GM12878 (cell line): ENCODE measurements around the gene PAX6. TPM values are rescaled to one million over a fixed set of nuclear protein-coding genes. Genes with fewer than 3 reads are reported as not detected.

Experiments used
- ATAC-seq: fragments of 200-7000 bp; cut with Tn5 transposase; 3 replicates; pipeline ENCODE4 v1.9.1; 2020; ENCODE audit warnings: mild to moderate bottlenecking, moderate library complexity
- BruUV-seq: library from RNA; stranded (reverse); fragments of 400-500 nt; replicated peaks from 2 replicates; lab custom pipeline; 2021; lab: Mats Ljungman, UMichigan
- CTCF ChIA-PET: fragments of 300-600 bp; sonication (Branson Sonifier 250); formaldehyde crosslinking; extraction: SDS; loops from one replicate; lab custom pipeline; 2021; ENCODE audit warnings: inconsistent platforms; lab: Yijun Ruan, JAX
- POLR2A ChIA-PET: fragments of 350-600 bp; formaldehyde crosslinking; extraction: SDS; loops from one replicate; lab custom pipeline; 2021; ENCODE audit warnings: inconsistent platforms; lab: Charles Lee
- RAD21 ChIA-PET: fragments of 300-600 bp; sonication (Branson Sonifier 250); formaldehyde crosslinking; loops from one replicate; lab custom pipeline; 2023; ENCODE audit warnings: antibody characterized with exemption; ENCODE audit not compliant: unreplicated experiment; lab: Charles Lee
- SMC1A ChIA-PET: fragments of 300-600 bp; sonication (Branson Sonifier 250); formaldehyde crosslinking; loops from one replicate; lab custom pipeline; 2023; ENCODE audit not compliant: unreplicated experiment, uncharacterized antibody; lab: Charles Lee
- DNase-seq: peaks from one replicate; pipeline ENCODE4 v3.0.0-alpha.2; 2011; ENCODE audit warnings: low read depth, low spot score
- FAIRE-seq: peaks from 3 replicates; lab custom pipeline; 2011; peaks lifted over from hg19 to GRCh38; lab: Jason Lieb, UNC
- H2AFZ ChIP-seq: 2 replicates; pipeline ENCODE4 v1.6.0; 2011; ENCODE audit warnings: low read depth, low read length, control low read depth; ENCODE audit not compliant: control insufficient read depth
- H3K27ac ChIP-seq: 2 replicates; pipeline ENCODE4 v1.5.1; 2011; ENCODE audit warnings: control low read depth; ENCODE audit not compliant: control insufficient read depth, insufficient read depth
- H3K27me3 ChIP-seq, 2 experiments: replicated peaks in 1 of 2; 2 replicates each; pipeline versions ENCODE4 v1.6.0 to v1.6.1; 2011; ENCODE audit warnings: low read length in 1 of 2; ENCODE audit not compliant: control insufficient read depth in 2 of 2, insufficient read depth in 2 of 2
- H3K36me3 ChIP-seq, 2 experiments: 2 replicates each; pipeline ENCODE4 v1.5.1; 2011; ENCODE audit warnings: low read length in 1 of 2; ENCODE audit not compliant: control insufficient read depth in 2 of 2, insufficient read depth in 2 of 2
- H3K4me1 ChIP-seq: 2 replicates; pipeline ENCODE4 v1.6.1; 2011; ENCODE audit warnings: mild to moderate bottlenecking, low read length, moderate library complexity, mixed read lengths; ENCODE audit not compliant: control insufficient read depth, insufficient read depth
- H3K4me2 ChIP-seq: 2 replicates; pipeline ENCODE4 v1.6.0; 2011; ENCODE audit warnings: control low read depth; ENCODE audit not compliant: control insufficient read depth, insufficient read depth
- H3K4me3 ChIP-seq: fragments of 200-600 bp; sonication (generic); 2 replicates; pipeline ENCODE4 v1.5.1; 2016
- H3K79me2 ChIP-seq: 2 replicates; pipeline ENCODE4 v1.6.0; 2011; ENCODE audit warnings: low read length; ENCODE audit not compliant: control insufficient read depth, insufficient read depth
- H3K9ac ChIP-seq: 2 replicates; pipeline ENCODE4 v1.8.0; 2011; ENCODE audit warnings: low read length, control low read depth, mixed read lengths; ENCODE audit not compliant: control insufficient read depth, insufficient read depth
- H3K9me3 ChIP-seq: replicated peaks from 3 replicates; pipeline ENCODE4 v1.5.1; 2011; ENCODE audit warnings: mild to moderate bottlenecking, low read length; ENCODE audit not compliant: control insufficient read depth, insufficient read depth
- H4K20me1 ChIP-seq: 2 replicates; pipeline ENCODE4 v1.6.0; 2011; ENCODE audit not compliant: control insufficient read depth, insufficient read depth
- BCL3 ChIP-seq: IDR thresholded peaks from 2 replicates; pipeline ENCODE4 v1.6.1; 2011; ENCODE audit warnings: borderline replicate concordance, low read depth, mild to moderate bottlenecking, moderate library complexity, low read length; ENCODE audit not compliant: insufficient read depth, poor library complexity, severe bottlenecking
- EP300 ChIP-seq, 2 experiments: fragments of 150-350 bp in 1 of 2; IDR thresholded peaks; 2 replicates each; pipeline ENCODE4 v1.6.1; 2011 to 2012; ENCODE audit warnings: low read depth in 2 of 2, low read length in 2 of 2, borderline replicate concordance in 1 of 2, improper control_type of control experiment in 1 of 2, inconsistent platforms in 1 of 2; ENCODE audit not compliant: control insufficient read depth in 1 of 2
- KLF5 ChIP-seq: fragments of 450-650 bp; IDR thresholded peaks from 2 replicates; pipeline ENCODE4 v1.6.1; 2014; ENCODE audit warnings: mild to moderate bottlenecking; ENCODE audit not compliant: partially characterized antibody
- NFIC ChIP-seq: IDR thresholded peaks from 2 replicates; pipeline ENCODE4 v1.6.1; 2012; ENCODE audit warnings: low read depth, mild to moderate bottlenecking, inconsistent platforms, low read length, moderate library complexity
- YBX1 ChIP-seq: fragments of 450-650 bp; IDR thresholded peaks from 2 replicates; pipeline ENCODE4 v1.6.1; 2016; ENCODE audit warnings: antibody characterized with exemption
- ZNF687 ChIP-seq: fragments of 450-650 bp; IDR thresholded peaks from 2 replicates; pipeline ENCODE4 v1.6.1; 2017; ENCODE audit warnings: mild to moderate bottlenecking, moderate library complexity
- WGBS: methylation state at CpG from one replicate; pipeline ENCODE4 v1.1.6; 2016; ENCODE audit warnings: low lambda C conversion rate; ENCODE audit not compliant: insufficient replicate concordance, insufficient coverage; ENCODE audit errors: missing lambda C conversion rate; 5-methylcytosine and 5-hydroxymethylcytosine counted together
- in situ Hi-C: fragments of 300-500 bp; cut with MboI; formaldehyde crosslinking; loops from 9 replicates; pipeline ENCODE4 v1.14.3; 2018; ENCODE audit warnings: mixed read lengths
- intact Hi-C: fragments of 100-400 bp; cut with micrococcal nuclease; formaldehyde crosslinking; loops from one replicate; pipeline ENCODE4 v1.14.2; 2022; ENCODE audit not compliant: unreplicated experiment
- polyA plus RNA-seq, 11 experiments: library from polyadenylated mRNA; depleted of rRNA in 4 of 11; unstranded in 6 of 11; stranded (reverse) in 5 of 11; fragments of >200 nt; fragmentation: Nextera tagmentation in 4 of 11; fragmentation: Illumina TruSeq in 1 of 11; extraction: Ambion mirVana in 4 of 11; extraction: Trizol in 1 of 11; gene quantifications; 1 replicate in 1 of 11; 2 replicates in 10 of 11; pipeline versions ENCODE4 v1.2.1 to v1.2.3, GENCODE V29; 2011 to 2016; ENCODE audit warnings: inconsistent platforms in 2 of 11, missing spikeins in 2 of 11, low read depth in 1 of 11
- total RNA-seq, 4 experiments: library from RNA; depleted of rRNA in 3 of 4; stranded (reverse); fragments of >200 nt in 3 of 4; fragmentation: Illumina TruSeq in 1 of 4; extraction: Trizol in 1 of 4; gene quantifications; 2 replicates each; pipeline versions ENCODE4 v1.2.1 to v1.2.3, GENCODE V29; 2013 to 2021

PAX6 gene
- total and polyA plus RNA-seq, 10 of the 15 experiments (the other 5 are each of a cell fraction or from before 2014, with no cell fraction given), result 0.06 to 0.26 (median 0.10) TPM; not detected in 3

GRCh38 chr11:31757260-31757835 lies 53.8 kb downstream of the PAX6 start:
- BruUV-seq, result no TSS peak
- ChIA-PET RAD21 (no interaction called here), CTCF (no interaction called here), POLR2A (no interaction called here), SMC1A (no interaction called here)
- Histone ChIP-seq H3K27ac (no peak overlapping the region), H3K27me3 (no peaks in the 10 kb centered on the region), H3K9me3 (no peaks in the 10 kb centered on the region), H3K36me3 (no peaks in the 10 kb centered on the region), H3K79me2 (no peaks in the 10 kb centered on the region), H3K4me3 (no peak overlapping the region), H3K4me2 (no peak overlapping the region)
- ATAC-seq, result no peak
- DNase-seq, result no peak
- WGBS, result 69% methylated on average over 3 of the region's 3 CpGs
- intact Hi-C loops, result no loop called here
- no peak for FAIRE-seq
- TF ChIP-seq EP300 (IDR thresholded peaks at IDR 0.05; ENCODE audit: borderline replicate concordance in 1 of 2, control insufficient read depth in 1 of 2, low read depth in 2 of 2, low read length in 2 of 2), result no peak
- TF ChIP-seq KLF5, result no peak
- no peak for TF ChIP-seq BCL3
- no peak for TF ChIP-seq NFIC
- TF ChIP-seq ZNF687, result no peak
- no peak for TF ChIP-seq YBX1
- TF ChIP-seq, all 136 proteins: peak for 0
- Histone ChIP-seq H4K20me1 (no peaks in the 10 kb centered on the region), H2AFZ (no peak overlapping the region), H3K4me1 (no peaks in the 10 kb centered on the region), H3K9ac (no peak overlapping the region)
- in situ Hi-C loops, result no loop called here
